NK-92 treated with Interleukin-12 subunit alpha and Interleukin-12 subunit beta, amount 100 ng/mL, for 24 hours (cell line): ENCODE data around the gene STARD10.

Source experiments
- DNase-seq: peaks from one replicate; lab custom pipeline; 2025; lab: John Stamatoyannopoulos, UW

The STARD10 gene

GRCh38 chr11:72763823-72764222 lies 30.0 kb downstream of the STARD10 start:
- no peak for DNase-seq

GRCh38 chr11:72762641-72763304 lies 31.1 kb downstream of the STARD10 start:
- DNase-seq: no peak

GRCh38 chr11:72760539-72761405 lies 33.1 kb downstream of the STARD10 start:
- DNase-seq: no peak

GRCh38 chr11:72759468-72759985 lies 34.3 kb downstream of the STARD10 start:
- DNase-seq: no peak

GRCh38 chr11:72758690-72759389 lies 35.0 kb downstream of the STARD10 start:
- DNase-seq: no peak

GRCh38 chr11:72758304-72758689 lies 35.5 kb downstream of the STARD10 start:
- no peak for DNase-seq

GRCh38 chr11:72755713-72756285 lies 38.0 kb downstream of the STARD10 start:
- DNase-seq: no peak

GRCh38 chr11:72754544-72755155 lies 39.2 kb downstream of the STARD10 start:
- DNase-seq: no peak

- no peak for DNase-seq
Measured at GRCh38 chr11:72754149-72754543, 39.7 kb downstream of the STARD10 start.

- no peak for DNase-seq
Measured at GRCh38 chr11:72753341-72754148, 40.3 kb downstream of the STARD10 start.

- peak; percentile 78 for DNase-seq
Measured at GRCh38 chr11:72752088-72752914, 41.5 kb downstream of the STARD10 start, which contains the start of gene ARAP1. Gene ARAP1, minus strand, starts transcription at chr11:72752408. Its CDS starts 25,280 bp downstream, at chr11:72727128.

GRCh38 chr11:72751116-72752087 lies 42.4 kb downstream of the STARD10 start:
- no peak for DNase-seq

GRCh38 chr11:72750556-72751115 lies 43.2 kb downstream of the STARD10 start:
- DNase-seq: no peak

GRCh38 chr11:72750086-72750485 lies 43.8 kb downstream of the STARD10 start:
- no peak for DNase-seq

- DNase-seq: no peak
Measured at GRCh38 chr11:72747289-72747855, 46.5 kb downstream of the STARD10 start.

GRCh38 chr11:72746821-72747220 lies 47.0 kb downstream of the STARD10 start:
- DNase-seq: no peak

- no peak for DNase-seq
Measured at GRCh38 chr11:72745925-72746550, 47.8 kb downstream of the STARD10 start.
